Panc1 (cell line): ENCODE results near the gene KMT5B.

Source experiments
- POLR2AphosphoS5 ChIP-seq: IDR thresholded peaks from 2 replicates; pipeline ENCODE4 v1.6.1; 2012; ENCODE audit warnings: mild to moderate bottlenecking, low read depth, low read length, moderate library complexity
- SIN3A ChIP-seq: IDR thresholded peaks from 2 replicates; pipeline ENCODE4 v1.6.1; 2012; ENCODE audit warnings: low read depth, mild to moderate bottlenecking, low read length, moderate library complexity, borderline replicate concordance; ENCODE audit not compliant: insufficient read depth
- TF ChIP-seq, protein P1 (sequence below): fragments of 450-650 bp; IDR thresholded peaks from 2 replicates; pipeline ENCODE4 v1.5.1; 2017; ENCODE audit warnings: mild to moderate bottlenecking

DNA sequence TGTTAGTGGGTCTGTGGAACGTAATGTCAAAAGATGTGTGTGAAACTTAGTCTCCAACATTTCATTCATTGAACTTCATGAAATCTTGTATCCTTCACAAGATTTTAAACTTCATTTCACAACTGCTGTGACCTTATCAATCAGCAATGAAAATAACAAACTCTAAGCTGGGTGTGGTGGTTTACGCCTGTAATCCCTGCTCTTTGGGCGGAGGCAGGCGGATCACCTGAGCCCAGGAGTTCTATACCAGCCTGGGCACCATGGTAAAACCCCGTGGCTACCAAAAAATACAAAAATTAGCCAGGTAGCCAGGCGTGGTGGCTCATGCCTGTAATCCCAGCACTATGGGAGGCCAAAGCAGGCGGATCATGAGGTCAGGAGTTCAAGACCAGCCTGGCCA is 97.0 kb downstream of the KMT5B start:
- TF ChIP-seq POLR2AphosphoS5 (no peak), SIN3A (no peak)
- TF ChIP-seq, protein P1, sequence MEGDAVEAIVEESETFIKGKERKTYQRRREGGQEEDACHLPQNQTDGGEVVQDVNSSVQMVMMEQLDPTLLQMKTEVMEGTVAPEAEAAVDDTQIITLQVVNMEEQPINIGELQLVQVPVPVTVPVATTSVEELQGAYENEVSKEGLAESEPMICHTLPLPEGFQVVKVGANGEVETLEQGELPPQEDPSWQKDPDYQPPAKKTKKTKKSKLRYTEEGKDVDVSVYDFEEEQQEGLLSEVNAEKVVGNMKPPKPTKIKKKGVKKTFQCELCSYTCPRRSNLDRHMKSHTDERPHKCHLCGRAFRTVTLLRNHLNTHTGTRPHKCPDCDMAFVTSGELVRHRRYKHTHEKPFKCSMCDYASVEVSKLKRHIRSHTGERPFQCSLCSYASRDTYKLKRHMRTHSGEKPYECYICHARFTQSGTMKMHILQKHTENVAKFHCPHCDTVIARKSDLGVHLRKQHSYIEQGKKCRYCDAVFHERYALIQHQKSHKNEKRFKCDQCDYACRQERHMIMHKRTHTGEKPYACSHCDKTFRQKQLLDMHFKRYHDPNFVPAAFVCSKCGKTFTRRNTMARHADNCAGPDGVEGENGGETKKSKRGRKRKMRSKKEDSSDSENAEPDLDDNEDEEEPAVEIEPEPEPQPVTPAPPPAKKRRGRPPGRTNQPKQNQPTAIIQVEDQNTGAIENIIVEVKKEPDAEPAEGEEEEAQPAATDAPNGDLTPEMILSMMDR, result no peak
